HG03520 (cell line): ENCODE data around the gene ATP9B.

Source experiments
- ATAC-seq: cut with Tn5 transposase; IDR thresholded peaks from one replicate; pipeline ENCODE4 v1.9.1; 2021; ENCODE audit warnings: mild to moderate bottlenecking, moderate library complexity; ENCODE audit not compliant: unreplicated experiment

The ATP9B gene

GRCh38 chr18:79404567-79404910, 335.3 kb downstream of the ATP9B start:
- ATAC-seq, result no peak

GRCh38 chr18:79405019-79405780, 336.0 kb downstream of the ATP9B start:
- no peak for ATAC-seq

GRCh38 chr18:79405781-79406575, 336.8 kb downstream of the ATP9B start:
- ATAC-seq, result peak; percentile 77

GRCh38 chr18:79406708-79407107, 337.5 kb downstream of the ATP9B start:
- ATAC-seq, result no peak

- no peak for ATAC-seq
These were observed 340.1 kb downstream of the ATP9B start for GRCh38 chr18:79409313-79409712.

- ATAC-seq, result no peak
These were observed 341.0 kb downstream of the ATP9B start for GRCh38 chr18:79410171-79410641.

- ATAC-seq, result no peak
These were observed 341.8 kb downstream of the ATP9B start for GRCh38 chr18:79410731-79411613.

GRCh38 chr18:79411614-79412526, 342.7 kb downstream of the ATP9B start:
- ATAC-seq, result no peak

GRCh38 chr18:79413025-79413424, 343.8 kb downstream of the ATP9B start:
- ATAC-seq, result no peak

- ATAC-seq, result no peak
These were observed 344.2 kb downstream of the ATP9B start for GRCh38 chr18:79413426-79413825.

- no peak for ATAC-seq
These were observed 344.7 kb downstream of the ATP9B start for GRCh38 chr18:79413901-79414300.

GRCh38 chr18:79416022-79416676, 347.0 kb downstream of the ATP9B start:
- no peak for ATAC-seq

- ATAC-seq, result no peak
These were observed 347.5 kb downstream of the ATP9B start for GRCh38 chr18:79416677-79417052.

- ATAC-seq, result no peak
These were observed 349.0 kb downstream of the ATP9B start for GRCh38 chr18:79418236-79418635.

- no peak for ATAC-seq
These were observed 349.4 kb downstream of the ATP9B start for GRCh38 chr18:79418642-79419041.

- ATAC-seq, result no peak
These were observed 351.0 kb downstream of the ATP9B start for GRCh38 chr18:79420033-79420745.

- no peak for ATAC-seq
These were observed 352.2 kb downstream of the ATP9B start for GRCh38 chr18:79421275-79421857.

- peak; percentile 83 for ATAC-seq
These were observed 353.0 kb downstream of the ATP9B start for GRCh38 chr18:79422022-79422782.
